Bladder microvascular endothelial cell (primary cell): ENCODE data around the gene SH3D19. TPM values are rescaled to one million over a fixed set of nuclear protein-coding genes. Genes with fewer than 3 reads are reported as not detected.

ENCODE experiments used
- total RNA-seq: library from RNA; depleted of rRNA; stranded (reverse); fragments of >200 nt; gene quantifications from 2 replicates; pipeline ENCODE4 v1.2.3, GENCODE V29; 2014

The SH3D19 gene, protein sequence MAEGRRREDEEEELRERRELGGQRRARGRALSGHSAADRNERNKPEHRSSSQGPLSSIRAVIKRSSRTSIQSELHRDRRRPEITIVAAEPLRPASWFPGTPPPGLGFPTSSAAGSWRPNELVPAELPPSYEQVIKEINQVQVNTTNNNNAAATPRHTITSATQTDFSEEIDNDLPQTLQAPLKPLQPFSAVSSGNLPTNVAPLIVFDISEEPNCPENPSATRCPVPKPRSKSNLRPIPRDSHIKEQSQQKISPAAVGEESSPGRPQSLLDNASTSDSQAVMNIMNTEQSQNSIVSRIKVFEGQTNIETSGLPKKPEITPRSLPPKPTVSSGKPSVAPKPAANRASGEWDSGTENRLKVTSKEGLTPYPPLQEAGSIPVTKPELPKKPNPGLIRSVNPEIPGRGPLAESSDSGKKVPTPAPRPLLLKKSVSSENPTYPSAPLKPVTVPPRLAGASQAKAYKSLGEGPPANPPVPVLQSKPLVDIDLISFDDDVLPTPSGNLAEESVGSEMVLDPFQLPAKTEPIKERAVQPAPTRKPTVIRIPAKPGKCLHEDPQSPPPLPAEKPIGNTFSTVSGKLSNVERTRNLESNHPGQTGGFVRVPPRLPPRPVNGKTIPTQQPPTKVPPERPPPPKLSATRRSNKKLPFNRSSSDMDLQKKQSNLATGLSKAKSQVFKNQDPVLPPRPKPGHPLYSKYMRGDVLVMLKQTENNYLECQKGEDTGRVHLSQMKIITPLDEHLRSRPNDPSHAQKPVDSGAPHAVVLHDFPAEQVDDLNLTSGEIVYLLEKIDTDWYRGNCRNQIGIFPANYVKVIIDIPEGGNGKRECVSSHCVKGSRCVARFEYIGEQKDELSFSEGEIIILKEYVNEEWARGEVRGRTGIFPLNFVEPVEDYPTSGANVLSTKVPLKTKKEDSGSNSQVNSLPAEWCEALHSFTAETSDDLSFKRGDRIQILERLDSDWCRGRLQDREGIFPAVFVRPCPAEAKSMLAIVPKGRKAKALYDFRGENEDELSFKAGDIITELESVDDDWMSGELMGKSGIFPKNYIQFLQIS
- total RNA-seq = 31.4 and 59.7 TPM in 2 replicates

DNA sequence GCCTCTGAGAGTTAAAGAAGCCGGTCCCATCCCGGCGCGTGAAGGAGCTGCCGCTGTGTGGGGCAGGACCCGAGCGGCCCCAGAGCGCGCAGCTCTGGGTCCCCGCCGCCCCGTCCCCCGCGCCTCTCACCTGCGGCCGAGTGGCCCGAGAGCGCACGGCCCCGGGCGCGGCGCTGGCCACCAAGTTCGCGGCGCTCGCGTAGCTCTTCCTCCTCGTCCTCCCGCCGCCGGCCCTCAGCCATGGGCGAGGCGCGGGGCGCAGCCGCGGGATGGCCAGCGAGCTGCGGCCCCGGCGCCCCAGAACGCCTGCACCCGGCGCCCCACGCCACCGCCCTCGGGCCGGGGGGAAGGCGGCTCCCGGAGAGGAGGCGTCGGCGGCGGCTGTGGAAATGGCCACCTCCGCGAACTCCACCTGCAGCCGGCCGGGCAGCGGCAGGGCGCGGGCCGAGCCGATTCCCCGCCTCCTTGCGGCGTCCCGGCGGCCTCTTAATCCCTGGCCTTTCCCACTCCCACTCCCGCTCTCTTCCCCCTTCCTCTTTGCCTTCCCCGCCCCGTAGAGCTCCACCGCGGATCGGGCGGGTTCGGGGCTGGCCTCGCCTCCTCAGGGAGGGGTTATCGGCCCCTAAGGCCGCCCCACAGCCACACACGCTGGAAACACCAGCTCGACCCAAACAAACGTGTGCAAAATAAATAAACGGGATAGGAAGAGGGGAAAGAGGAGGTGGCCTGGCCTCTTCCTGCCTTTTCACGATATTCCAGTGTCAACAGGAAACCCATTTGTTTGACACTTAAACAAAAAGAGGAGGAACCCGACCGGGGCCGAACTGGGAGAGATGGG is at the start of gene SH3D19:
Gene SH3D19 (minus strand): TSS at position 495 of the 838 bp plus-strand sequence. CDS start 253 bp downstream, at position 242.

DNA sequence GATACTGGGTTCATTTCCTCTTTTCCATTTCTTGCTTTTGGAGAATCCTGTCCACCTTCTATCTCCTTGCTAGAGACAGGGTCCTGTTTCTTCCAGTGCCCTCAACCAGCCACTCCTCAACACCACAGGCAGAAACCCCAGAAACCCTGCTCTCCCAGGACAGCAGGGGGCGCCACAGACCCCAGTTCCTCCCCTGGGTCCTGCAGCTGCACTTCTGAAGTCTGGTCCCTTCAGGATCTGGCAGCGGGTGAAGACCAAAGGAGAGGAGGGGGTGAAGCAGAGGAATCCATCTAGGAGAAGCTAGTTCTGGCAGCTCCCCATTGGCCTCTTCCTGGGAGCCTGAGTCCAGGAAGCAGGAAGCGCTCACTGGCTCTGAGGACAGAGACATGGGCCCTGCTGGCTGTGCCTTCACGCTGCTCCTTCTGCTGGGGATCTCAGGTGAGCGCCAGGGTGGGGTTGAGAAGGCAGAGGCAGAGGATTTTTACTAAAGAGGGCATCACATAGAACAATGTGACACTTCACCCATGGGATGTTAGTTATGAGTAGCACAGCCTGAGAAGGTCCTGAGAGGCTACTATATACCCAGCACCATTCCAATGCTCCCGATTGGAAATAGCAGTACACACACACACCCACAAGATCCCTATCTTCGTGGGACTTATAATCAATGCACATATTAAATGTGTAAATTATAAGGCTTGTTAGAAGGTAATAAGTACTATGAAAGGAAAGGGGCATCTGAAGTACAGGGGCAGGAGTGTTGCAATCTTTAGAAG is 48.4 kb downstream of the SH3D19 start, which contains the start of gene PRSS48:
Gene PRSS48 (plus strand): TSS at position 375 of the 776 bp plus-strand sequence. CDS start 12 bp downstream, at position 387.

DNA sequence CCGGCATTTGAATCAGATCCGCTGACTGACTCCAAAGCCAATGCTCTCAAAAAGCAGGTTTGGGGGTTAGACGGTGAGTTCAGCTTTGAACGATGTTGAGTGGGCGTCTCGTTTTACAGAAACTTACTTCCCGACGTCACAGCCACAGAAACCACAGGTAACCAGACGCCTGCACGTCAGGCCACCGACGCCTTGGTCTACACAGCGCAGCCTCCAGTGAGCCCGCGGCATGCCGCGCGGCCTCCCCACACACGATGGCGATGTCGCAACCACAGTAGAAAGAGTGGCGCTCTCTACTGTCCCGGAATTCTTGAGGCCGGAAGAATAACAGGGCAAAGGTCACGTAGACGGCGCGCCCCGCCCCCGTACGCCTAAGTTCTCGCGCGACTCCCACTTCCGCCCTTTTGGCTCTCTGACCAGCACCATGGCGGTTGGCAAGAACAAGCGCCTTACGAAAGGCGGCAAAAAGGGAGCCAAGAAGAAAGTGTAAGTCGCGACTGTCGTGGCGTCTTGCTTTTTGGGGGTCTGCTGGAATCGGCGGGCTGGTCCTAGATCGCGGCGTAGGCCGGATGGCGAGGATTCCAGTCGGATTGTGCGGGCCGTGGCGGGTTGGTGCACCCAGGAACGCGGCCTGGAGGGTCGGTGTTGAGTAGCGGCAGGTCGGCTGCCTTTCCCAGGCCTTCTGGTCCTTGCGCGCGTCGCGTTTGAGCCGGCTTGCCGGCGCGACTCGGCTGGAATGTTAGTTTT is 226.0 kb downstream of the SH3D19 start, which contains the start of gene RPS3A:
Gene RPS3A (plus strand): TSS at position 400 of the 747 bp plus-strand sequence. CDS start 25 bp downstream, at position 425.

Other genes starting within 250 kb of the SH3D19 start
- gene RPS3A, start 226.0 kb downstream of the SH3D19 start, total RNA-seq = 1,519 and 1,934 TPM in 2 replicates
- not detected in 2 replicates for gene PRSS48, start 48.4 kb downstream of the SH3D19 start, total RNA-seq
- gene FHIP1A, start 83.6 kb upstream of the SH3D19 start, total RNA-seq = 0.13 and 0.16 TPM in 2 replicates